ENCODE data around the gene SEMA3B. TPM values are rescaled to one million over a fixed set of nuclear protein-coding genes. Genes with fewer than 3 reads are reported as not detected.

The SEMA3B gene
- total and polyA plus RNA-seq, 2 donors (not counting 3 experiments of a cell fraction or from before 2014, with no cell fraction given), result 1.2 to 1.5 TPM

DNA sequence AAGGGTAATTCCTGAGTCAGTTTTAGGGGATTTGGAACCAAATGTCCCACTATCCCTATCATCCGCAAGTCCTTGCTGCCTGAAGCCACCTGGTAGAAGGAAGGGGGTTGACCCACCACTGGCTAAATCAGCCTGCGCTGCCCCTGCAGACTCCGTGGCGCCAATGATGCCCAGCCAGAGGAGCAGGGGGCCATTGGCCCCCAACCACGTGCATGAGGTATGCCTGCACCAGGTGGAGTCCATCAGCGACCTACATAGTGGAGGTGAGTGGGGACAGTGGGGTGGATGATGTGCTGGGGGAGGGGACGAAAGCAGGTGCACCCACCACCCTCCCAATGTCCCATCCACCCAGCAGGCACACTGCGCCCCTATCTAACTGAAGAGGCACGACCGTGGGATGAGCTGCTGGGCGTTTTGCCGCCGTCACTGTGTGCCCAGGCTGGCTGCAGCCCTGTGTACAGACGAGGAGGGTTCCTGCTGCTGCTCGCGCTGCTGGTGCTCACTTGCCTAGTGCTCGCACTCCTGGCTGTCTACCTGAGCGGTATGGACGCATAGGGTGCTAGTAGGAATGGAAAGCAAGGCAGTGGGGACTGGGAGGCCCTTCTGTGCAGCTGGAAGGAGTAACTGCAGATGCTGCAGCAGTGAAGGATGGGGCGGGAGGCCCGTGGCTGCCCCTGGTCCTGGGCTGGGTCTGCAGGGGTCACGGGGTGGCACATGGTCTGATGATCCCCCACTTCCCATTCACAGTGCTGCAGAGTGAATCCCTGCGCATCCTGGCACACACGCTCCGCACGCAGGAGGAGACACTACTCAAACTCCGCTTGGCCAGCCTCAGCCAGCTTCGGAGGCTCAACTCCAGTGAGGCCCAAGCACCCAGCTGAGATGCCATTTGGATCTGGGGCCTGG lies 17.6 kb downstream of the SEMA3B start:
- no peak for TF ChIP-seq POLR2A (IDR thresholded peaks at IDR 0.05; ENCODE audit: low read depth, low read length)
- no peak for TF ChIP-seq GATA2 (IDR thresholded peaks at IDR 0.05; ENCODE audit: insufficient read depth, insufficient read length, low read depth, low read length)
- no peak for TF ChIP-seq POLR2AphosphoS5 (IDR thresholded peaks at IDR 0.05; ENCODE audit: insufficient read depth, low read depth, low read length)
- TF ChIP-seq, protein P1, sequence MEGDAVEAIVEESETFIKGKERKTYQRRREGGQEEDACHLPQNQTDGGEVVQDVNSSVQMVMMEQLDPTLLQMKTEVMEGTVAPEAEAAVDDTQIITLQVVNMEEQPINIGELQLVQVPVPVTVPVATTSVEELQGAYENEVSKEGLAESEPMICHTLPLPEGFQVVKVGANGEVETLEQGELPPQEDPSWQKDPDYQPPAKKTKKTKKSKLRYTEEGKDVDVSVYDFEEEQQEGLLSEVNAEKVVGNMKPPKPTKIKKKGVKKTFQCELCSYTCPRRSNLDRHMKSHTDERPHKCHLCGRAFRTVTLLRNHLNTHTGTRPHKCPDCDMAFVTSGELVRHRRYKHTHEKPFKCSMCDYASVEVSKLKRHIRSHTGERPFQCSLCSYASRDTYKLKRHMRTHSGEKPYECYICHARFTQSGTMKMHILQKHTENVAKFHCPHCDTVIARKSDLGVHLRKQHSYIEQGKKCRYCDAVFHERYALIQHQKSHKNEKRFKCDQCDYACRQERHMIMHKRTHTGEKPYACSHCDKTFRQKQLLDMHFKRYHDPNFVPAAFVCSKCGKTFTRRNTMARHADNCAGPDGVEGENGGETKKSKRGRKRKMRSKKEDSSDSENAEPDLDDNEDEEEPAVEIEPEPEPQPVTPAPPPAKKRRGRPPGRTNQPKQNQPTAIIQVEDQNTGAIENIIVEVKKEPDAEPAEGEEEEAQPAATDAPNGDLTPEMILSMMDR (IDR thresholded peaks at IDR 0.05; ENCODE audit: extremely low read depth in 1 of 2, insufficient read depth in 1 of 2, low read depth in 1 of 2, low read length in 2 of 2), result no peak
- no peak for TF ChIP-seq FOS (IDR thresholded peaks at IDR 0.05; ENCODE audit: borderline replicate concordance, insufficient read depth, low read length)
- no peak for TF ChIP-seq JUN (IDR thresholded peaks at IDR 0.05; ENCODE audit: borderline replicate concordance, insufficient read depth, insufficient read length, low read depth)
- TF ChIP-seq EZH2 (IDR thresholded peaks at IDR 0.05; ENCODE audit: borderline replicate concordance, low read depth, low read length, severe bottlenecking), result no peak
- no peak for TF ChIP-seq MYC (IDR thresholded peaks at IDR 0.05; ENCODE audit: low read depth, low read length)
- TF ChIP-seq, protein P2, sequence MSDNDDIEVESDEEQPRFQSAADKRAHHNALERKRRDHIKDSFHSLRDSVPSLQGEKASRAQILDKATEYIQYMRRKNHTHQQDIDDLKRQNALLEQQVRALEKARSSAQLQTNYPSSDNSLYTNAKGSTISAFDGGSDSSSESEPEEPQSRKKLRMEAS (IDR thresholded peaks at IDR 0.05; ENCODE audit: insufficient read depth, insufficient read length), result no peak
- dilution Hi-C loops (cut with MboI; ENCODE audit: extremely low pct_ligation_motif_present, low sequenced_read_pairs), result no loop called here

More for the DNA sequence above, 17.6 kb downstream of the SEMA3B start:
- peaks cover 22% of the 10 kb centered on the region for H3K79me2 ChIP-seq (ENCODE audit: control insufficient read depth, insufficient read depth, low read length)
- peaks cover 5% of the 10 kb centered on the region for H3K4me1 ChIP-seq (ENCODE audit: control insufficient read depth, extremely low read depth, insufficient read depth, low read length)
- peaks cover 3 to 35% of the 10 kb centered on the region in 2 experiments for H3K36me3 ChIP-seq (ENCODE audit: control insufficient read depth in 2 of 2, extremely low read depth in 1 of 2, insufficient read depth in 2 of 2, low read length in 2 of 2)
- no peaks in the 10 kb centered on the region for H4K20me1 ChIP-seq (replicated peaks; ENCODE audit: control insufficient read depth, extremely low read depth, insufficient read depth, low read length)
- ChIA-PET POLR2A (no interaction called here), CTCF (no interaction called here)
- FAIRE-seq (no peak), DNase-seq (ENCODE audit: low read depth, low spot score) (no peak)
- H3K4me2 ChIP-seq (ENCODE audit: insufficient read depth, low read length), result no peak overlapping the region
- H3K27me3 ChIP-seq (ENCODE audit: control insufficient read depth in 2 of 2, insufficient read depth in 2 of 2, low read length in 2 of 2), result no peaks in the 10 kb centered on the region
- BruUV-seq (replicated peaks), result no TSS peak
- intact Hi-C loops (cut with micrococcal nuclease), result no loop called here
- H3K9me3 ChIP-seq (replicated peaks; ENCODE audit: control insufficient read depth, insufficient read depth, low read length), result no peaks in the 10 kb centered on the region
- H3K9me1 ChIP-seq (replicated peaks; ENCODE audit: control insufficient read depth, extremely low read depth, insufficient read depth, low read length), result no peaks in the 10 kb centered on the region
- no peak overlapping the region for H3K9ac ChIP-seq (replicated peaks; ENCODE audit: extremely low read depth, insufficient read depth, low read length)
- H3K27ac ChIP-seq (ENCODE audit: insufficient read depth, low read depth, low read length), result no peak overlapping the region
- H3K4me3 ChIP-seq (replicated peaks in 1 of 3; ENCODE audit: insufficient read depth in 1 of 3, low read depth in 1 of 3, low read length in 3 of 3), result no peak overlapping the region
- no peak overlapping the region for H2AFZ ChIP-seq (ENCODE audit: low read depth, low read length)
